SH-SY5Y (cell line): ENCODE data around the gene PREP.

ENCODE experiments used
- GATA2 ChIP-seq: IDR thresholded peaks from 2 replicates; pipeline ENCODE4 v1.6.1; 2011; ENCODE audit warnings: mild to moderate bottlenecking, low read depth, low read length
- GATA3 ChIP-seq: IDR thresholded peaks from 2 replicates; pipeline ENCODE4 v1.6.1; 2011; ENCODE audit warnings: low read depth, mild to moderate bottlenecking, low read length, moderate library complexity

DNA sequence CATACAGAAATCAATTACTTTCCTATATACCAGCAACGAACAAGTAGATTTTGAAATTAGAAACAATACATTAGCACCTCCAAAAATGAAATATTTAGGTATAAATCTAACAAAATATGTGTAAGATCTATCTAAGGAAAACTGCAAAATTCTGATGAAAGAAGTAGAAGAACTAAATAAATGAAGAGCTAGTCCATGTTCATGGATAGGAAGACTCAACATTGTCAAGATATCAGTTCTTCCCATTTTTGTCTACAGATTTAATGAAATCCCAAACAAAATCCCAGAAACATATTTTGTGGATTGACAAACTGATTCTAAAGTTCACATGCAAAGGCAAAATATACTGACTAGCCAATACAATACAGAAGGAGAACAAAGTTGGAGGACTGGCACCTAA is 33.7 kb downstream of the PREP start:
- no peak for TF ChIP-seq GATA2
- TF ChIP-seq GATA3: no peak
